ENCODE data around the gene KCNC4.

The KCNC4 gene

DNA sequence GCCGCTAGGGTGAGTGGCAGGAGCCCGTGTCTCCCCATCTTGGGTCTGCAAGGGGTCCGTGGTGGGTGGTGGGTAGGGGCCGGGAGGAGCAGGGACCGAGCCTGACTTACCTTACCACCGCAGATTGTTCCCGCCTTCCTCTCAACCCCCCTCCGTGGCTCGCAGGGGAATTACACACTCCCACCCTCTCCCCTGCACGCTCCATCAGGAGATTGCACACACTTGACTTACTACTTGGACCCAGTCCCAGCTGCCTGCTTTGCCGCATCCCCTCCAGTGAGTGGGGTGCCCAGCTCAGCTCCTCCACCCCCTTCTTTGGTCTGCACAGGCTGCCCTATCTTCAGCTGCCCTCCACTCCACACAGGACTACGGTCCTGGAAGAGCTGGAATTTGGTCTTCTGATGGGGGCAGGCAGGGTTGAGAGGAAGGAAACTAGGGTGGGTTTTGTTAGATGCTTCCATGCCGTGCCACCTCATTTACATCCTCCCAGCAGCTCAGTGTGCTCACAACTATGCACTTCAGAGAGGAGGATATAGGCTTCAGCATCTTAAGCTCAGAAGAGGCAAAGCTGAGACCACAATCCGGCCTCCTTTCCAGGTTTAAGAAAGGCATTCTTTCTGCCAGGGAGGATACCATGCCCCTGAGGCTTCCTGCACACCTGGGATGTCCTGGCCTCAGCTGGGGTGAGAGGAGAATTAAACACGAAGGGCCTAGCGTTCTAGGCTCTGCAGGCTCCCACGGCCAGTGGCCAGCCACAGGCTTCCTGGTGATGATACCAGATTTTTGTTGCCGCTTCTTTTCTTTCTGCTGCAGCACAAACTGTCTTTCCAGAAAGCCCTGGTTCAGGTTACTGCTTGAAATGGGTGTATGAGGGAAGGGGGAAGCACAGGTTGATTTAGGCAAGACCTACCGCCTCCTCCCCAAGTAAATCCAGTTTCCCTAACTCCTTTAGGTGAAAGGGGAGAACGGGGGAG is 2.3 kb downstream of the KCNC4 start:
- DNase-seq: no peak

DNA sequence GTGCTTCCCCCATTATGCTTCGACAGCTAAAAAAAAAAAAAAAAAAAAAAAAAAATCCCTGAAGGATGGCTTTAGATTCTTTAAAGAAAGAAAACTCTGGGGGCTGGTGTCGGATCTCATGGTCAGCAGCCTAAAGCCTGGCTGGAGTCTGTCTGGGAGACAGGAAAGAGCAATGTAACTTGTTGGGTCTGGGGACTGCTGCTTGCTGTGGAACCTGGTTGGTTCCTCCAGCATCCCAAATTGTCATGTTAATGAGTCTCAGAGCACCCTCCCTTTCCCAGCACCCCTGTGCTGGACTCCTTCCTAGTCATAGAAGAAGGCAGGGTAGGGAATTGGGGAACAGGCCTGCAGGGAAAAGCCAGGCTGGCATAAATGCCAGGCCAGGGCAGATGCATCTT is 3.0 kb downstream of the KCNC4 start:
- DNase-seq: no peak

GRCh38 chr1:110214454-110215404 is 4.6 kb downstream of the KCNC4 start:
- DNase-seq: no peak

DNA sequence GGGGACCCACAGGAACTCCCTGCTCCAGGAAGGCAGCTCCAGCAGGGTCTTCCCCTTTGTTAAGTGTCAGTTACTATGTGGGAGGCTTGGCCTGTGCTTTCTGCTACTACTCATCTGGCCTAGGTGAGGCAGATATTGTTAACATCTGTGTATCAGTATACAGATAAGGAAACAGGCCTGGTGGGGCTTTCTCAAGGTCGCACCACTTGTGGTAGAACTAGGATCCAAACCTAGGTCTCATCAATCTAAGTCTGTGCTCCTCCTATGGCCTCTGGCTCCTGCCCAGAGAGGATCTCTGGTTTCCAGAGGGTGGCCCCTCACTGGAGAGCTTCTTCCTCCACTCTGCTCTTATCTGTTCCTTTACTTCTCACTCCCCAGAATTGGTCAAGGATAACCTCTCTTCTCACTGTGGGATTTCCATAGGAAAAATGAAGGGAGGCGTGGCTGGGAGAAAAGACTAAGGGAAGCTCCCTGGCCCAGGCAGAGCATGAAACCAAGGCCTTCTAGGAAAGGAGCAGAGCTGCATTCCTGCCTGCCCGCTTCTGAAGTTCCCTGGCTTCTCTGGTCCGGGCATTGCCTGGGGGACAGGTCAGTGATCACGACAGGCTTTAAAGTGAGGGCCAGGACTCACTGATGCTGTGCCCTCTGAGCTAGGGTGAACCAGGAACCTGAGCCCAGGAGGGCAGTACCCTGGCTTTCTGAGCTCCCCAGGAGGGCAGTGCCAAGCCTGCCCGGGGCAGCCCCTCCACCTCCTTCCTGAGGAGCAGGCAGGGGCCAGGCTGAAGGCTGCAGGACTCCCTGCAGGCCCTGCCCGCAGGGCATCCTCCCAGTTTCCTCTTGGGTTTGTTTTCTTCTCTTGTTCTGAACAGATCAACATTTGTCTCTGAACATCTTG is 5.8 kb downstream of the KCNC4 start:
- DNase-seq: no peak

DNA sequence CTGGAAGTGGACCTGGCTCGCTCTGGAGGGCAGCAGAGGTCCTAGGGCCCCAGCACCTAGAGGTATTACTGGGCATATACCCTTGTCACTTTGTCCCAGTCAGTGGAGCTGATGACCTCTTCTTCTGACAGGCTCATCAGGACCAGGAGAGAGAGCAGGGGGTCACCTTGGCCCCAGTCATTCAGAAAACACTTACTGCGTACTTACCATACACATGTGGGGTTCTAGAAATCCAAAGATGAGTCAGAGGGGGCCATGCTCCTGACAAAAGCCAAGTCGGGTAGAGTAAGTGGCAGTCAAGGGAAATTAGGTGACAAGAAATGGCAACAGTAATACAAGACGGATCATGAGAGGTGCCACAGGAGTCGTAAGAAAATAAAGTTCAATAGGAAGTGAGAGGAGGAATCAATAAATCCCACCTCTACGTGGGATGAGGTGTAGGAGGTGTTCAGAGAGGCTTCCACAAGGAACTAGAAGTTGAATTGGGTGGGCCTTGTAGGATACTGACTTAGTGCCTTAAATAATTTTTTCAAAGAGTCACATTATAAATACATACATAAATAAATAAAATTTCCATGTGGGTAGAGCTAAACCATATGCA is 6.8 kb downstream of the KCNC4 start:
- DNase-seq: no peak

DNA sequence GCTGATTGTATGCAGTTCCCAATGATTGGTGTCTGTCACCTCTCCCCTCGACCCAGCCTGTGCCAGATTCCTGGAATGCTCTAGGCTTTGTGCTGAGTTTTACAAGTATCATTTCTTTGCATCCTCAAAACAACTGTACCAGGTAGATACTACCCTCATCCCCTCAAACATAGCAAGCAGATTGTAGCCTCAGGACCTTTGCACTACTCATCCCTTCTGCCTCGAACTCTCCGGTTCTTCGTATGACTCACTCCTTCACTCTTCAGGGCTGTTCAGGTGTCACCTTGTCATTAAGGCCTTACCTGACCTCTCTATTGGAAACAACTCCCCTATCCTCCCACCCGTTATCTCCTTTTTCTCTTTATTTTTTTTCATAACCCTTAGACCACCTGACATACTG is 8.0 kb downstream of the KCNC4 start:
- DNase-seq: no peak

DNA sequence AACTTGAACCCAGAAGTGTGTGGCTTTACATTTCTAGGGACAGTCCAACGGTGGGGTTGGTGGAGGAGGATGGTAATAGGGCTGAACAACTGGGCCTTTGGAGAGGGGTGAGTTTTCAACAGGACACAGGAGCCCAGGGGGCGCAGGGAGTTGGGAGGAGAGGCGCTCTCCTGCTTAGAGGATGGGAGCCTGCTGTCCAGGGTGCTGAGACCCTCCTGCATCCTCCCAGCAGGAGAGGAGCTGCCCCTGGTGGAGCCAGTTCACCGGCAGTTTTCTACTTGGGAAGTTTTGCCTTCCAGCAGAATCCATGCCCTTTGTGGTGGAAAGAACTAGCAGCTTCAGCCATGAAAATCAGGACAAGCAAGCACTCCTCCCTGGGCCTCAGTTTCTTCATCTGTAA is 8.6 kb downstream of the KCNC4 start:
- DNase-seq: no peak

GRCh38 chr1:110220324-110220723 is 10.2 kb downstream of the KCNC4 start:
- no peak for DNase-seq

DNA sequence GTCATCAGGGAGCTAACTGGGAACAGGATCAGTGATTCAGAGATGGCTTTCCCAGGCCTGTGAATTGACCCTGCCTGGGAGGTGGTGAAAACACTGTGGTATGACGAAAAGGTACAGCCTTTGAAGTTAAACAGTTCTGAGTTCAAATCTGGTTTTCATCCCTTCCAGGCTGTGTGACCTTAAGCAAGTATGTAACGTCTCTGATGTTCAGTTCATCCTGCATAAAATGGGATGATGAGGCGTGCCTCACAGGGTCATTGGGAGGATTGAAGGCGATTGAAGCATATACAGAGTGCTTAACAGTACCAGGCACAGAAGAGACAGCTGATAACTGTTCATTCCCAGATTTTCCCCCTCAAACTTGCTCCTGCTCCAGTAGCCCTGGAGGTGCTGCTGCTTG is 11.0 kb downstream of the KCNC4 start:
- no peak for DNase-seq

GRCh38 chr1:110223127-110223526 is 13.0 kb downstream of the KCNC4 start:
- DNase-seq: no peak

DNA sequence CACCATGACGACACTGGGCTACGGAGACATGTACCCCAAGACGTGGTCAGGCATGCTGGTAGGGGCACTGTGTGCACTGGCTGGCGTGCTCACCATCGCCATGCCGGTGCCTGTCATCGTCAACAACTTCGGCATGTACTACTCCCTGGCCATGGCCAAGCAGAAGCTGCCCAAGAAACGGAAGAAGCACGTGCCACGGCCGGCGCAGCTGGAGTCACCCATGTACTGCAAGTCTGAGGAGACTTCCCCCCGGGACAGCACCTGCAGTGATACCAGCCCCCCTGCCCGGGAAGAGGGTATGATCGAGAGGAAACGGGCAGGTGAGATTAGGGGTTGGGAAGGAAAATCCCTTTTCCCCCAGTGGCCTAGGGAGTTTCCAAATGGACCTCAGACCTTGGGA is 13.5 kb downstream of the KCNC4 start:
- DNase-seq: no peak

DNA sequence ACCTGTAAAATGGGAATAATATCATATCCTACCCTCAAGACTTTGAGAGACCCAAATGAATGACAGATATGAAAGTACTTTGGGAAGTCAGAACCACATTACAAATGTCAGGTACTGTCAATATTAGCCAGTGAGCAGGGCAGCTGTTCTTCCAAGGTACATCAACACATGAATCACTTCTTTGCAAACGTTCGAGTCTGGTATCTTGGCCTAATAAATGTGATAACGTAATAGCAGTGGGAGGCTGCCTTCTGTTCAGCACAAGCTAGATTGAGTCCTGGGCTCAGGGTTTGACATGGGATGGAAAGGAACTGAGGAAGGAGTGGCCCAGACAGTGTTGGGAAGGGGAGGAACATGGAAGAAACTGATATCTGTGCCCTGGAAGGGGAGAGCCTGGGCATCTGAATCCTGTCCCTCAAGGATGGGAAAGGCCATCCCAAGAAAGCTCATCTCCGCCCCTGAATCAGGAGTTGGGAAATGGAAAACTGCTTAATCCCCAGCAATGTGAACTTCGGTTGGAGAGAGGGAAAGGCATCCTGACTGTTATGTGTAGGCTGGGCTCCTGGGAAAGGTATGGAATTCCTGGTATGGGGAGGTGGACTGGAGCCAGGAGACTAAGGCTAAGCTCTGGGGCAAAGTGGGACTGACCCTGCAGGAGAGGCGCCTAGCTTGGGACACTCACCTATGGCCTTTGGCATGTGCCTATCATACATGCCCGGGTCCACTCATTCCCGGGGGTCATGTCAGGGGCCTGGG is 14.3 kb downstream of the KCNC4 start:
- DNase-seq: no peak

GRCh38 chr1:110225212-110225611 is 15.1 kb downstream of the KCNC4 start:
- no peak for DNase-seq

GRCh38 chr1:110225756-110226404 is 15.8 kb downstream of the KCNC4 start:
- no peak for DNase-seq

GRCh38 chr1:110227774-110228173 is 17.7 kb downstream of the KCNC4 start:
- no peak for DNase-seq

- no peak for DNase-seq
These were observed 18.3 kb downstream of the KCNC4 start for GRCh38 chr1:110228381-110228780.

GRCh38 chr1:110228869-110229268 is 18.8 kb downstream of the KCNC4 start:
- no peak for DNase-seq

- no peak for DNase-seq
These were observed 19.4 kb downstream of the KCNC4 start for GRCh38 chr1:110229348-110230001.

GRCh38 chr1:110230381-110231199 is 20.5 kb downstream of the KCNC4 start:
- no peak for DNase-seq
